ENCODE measurements around the gene TSPAN6.

DNA sequence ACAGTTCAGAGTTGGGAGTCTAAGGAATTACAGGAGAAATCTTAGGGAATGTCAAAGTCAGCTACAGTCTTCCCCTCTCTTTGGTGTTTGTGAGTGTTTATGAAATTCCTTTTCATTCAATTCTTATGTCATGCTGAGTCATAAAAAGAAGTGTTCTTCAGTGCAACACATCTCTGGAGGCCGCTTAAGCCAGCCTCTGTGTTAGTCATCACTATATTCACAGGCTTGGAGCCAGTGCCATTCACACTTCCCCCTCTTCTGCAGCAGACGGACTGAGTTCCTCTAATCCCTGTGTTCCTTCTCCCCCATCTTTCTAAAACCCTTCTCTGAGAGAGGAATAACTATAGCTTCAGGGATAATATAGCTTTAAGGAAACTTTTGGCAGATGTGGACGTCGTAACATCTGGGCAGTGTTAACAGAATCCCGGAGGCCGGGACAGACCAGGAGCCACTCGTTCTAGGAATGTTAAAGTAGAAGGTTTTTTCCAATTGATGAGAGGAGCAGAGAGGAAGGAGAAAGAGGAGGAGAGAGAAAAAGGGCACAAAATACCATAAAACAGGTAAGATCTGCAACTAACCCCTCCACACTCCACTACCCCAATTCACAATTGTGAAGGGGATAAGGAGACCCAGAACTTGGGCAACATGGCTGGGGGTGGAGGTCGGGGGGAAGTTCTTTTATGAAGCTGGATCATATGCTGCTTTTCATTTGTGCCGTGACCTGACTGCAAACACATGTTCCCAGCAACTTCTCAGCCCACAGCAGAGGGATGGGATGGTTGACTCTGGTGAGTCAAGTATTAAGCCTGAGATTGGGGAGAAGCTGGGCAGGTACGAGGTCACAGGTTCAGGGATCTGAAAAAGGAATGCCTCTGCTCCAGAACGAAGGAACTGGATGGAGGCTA lies 7.6 kb upstream of the TSPAN6 start, which contains the start of gene SRPX2:
- TF ChIP-seq POLR2AphosphoS5 (IDR thresholded peaks at IDR 0.05; ENCODE audit: insufficient read depth, low read depth, low read length) (peak; percentile 78), POLR2A (IDR thresholded peaks at IDR 0.05; ENCODE audit: low read depth, low read length) (peak; percentile 83)

Measured in endothelial cell of umbilical vein (primary cell).